ENCODE data around the gene ANAPC15.
A peak's percentile ranks its signal among the peaks of the same experiment; 100 is the strongest.

DNA sequence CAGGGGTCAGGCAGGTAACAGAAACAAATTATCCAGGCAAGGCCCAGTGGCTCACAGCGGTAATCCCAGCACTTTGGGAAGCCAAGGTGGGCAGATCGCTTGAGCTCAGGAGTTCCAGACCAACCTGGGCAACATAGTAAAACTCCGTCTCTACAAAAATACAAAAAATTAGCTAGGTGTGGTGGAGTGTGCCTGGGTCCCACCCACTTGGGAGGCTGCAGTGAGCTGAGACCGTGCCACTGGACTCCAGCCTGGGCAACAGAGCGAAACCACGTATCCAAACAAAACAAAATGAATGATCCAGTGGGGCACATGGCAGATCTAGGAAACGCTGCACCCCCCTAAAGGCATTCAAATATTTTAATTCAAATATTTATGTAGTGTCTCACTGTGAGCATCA, 42.0 kb downstream of the ANAPC15 start:
- TF ChIP-seq CREB1 (IDR thresholded peaks at IDR 0.05; ENCODE audit: low read depth) (no peak), CEBPB (IDR thresholded peaks at IDR 0.05) (no peak), TEAD4 (IDR thresholded peaks at IDR 0.05) (0 out of 2 replicates have a peak, but pooled peaks have one; percentile 7), NFIC (IDR thresholded peaks at IDR 0.05) (peak; percentile 46), FOXM1 (IDR thresholded peaks at IDR 0.05; ENCODE audit: borderline replicate concordance, low read depth) (no peak), TCF12 (IDR thresholded peaks at IDR 0.05; ENCODE audit: low read depth) (no peak), EP300 (IDR thresholded peaks at IDR 0.05; ENCODE audit: borderline replicate concordance) (no peak), EGR1 (IDR thresholded peaks at IDR 0.05) (no peak), YY1 (IDR thresholded peaks at IDR 0.05; ENCODE audit: low read depth) (no peak), TAF1 (IDR thresholded peaks at IDR 0.05; ENCODE audit: low read depth) (no peak), RAD21 (IDR thresholded peaks at IDR 0.05; ENCODE audit: low read depth) (no peak)
- TF ChIP-seq, protein P1, sequence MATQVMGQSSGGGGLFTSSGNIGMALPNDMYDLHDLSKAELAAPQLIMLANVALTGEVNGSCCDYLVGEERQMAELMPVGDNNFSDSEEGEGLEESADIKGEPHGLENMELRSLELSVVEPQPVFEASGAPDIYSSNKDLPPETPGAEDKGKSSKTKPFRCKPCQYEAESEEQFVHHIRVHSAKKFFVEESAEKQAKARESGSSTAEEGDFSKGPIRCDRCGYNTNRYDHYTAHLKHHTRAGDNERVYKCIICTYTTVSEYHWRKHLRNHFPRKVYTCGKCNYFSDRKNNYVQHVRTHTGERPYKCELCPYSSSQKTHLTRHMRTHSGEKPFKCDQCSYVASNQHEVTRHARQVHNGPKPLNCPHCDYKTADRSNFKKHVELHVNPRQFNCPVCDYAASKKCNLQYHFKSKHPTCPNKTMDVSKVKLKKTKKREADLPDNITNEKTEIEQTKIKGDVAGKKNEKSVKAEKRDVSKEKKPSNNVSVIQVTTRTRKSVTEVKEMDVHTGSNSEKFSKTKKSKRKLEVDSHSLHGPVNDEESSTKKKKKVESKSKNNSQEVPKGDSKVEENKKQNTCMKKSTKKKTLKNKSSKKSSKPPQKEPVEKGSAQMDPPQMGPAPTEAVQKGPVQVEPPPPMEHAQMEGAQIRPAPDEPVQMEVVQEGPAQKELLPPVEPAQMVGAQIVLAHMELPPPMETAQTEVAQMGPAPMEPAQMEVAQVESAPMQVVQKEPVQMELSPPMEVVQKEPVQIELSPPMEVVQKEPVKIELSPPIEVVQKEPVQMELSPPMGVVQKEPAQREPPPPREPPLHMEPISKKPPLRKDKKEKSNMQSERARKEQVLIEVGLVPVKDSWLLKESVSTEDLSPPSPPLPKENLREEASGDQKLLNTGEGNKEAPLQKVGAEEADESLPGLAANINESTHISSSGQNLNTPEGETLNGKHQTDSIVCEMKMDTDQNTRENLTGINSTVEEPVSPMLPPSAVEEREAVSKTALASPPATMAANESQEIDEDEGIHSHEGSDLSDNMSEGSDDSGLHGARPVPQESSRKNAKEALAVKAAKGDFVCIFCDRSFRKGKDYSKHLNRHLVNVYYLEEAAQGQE (IDR thresholded peaks at IDR 0.05; ENCODE audit: low read depth) = no peak
- TF ChIP-seq, protein P2, sequence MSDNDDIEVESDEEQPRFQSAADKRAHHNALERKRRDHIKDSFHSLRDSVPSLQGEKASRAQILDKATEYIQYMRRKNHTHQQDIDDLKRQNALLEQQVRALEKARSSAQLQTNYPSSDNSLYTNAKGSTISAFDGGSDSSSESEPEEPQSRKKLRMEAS (IDR thresholded peaks at IDR 0.05) = peak; percentile 37; the same call in 1 of the 2 replicates
- TF ChIP-seq, protein P3, sequence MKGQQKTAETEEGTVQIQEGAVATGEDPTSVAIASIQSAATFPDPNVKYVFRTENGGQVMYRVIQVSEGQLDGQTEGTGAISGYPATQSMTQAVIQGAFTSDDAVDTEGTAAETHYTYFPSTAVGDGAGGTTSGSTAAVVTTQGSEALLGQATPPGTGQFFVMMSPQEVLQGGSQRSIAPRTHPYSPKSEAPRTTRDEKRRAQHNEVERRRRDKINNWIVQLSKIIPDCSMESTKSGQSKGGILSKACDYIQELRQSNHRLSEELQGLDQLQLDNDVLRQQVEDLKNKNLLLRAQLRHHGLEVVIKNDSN (IDR thresholded peaks at IDR 0.05) = no peak
